Prostate gland (tissue), 2 donors: ENCODE data around the gene SEPTIN1. TPM values are rescaled to one million over a fixed set of nuclear protein-coding genes. Genes with fewer than 3 reads are reported as not detected.
A peak's percentile ranks its signal among the peaks of the same experiment; 100 is the strongest.

Source experiments
- DNase-seq: peaks from one replicate; pipeline ENCODE4 v3.0.0-alpha.2; 2019; ENCODE audit warnings: low spot score
- H3K27ac ChIP-seq, 2 donors: fragments of 200-600 bp; sonication (generic); 2 replicates each; pipeline ENCODE4 v1.5.1; 2017 to 2019
- H3K27me3 ChIP-seq: fragments of 200-600 bp; sonication (generic); replicated peaks from 2 replicates; pipeline ENCODE4 v1.5.1; 2019; ENCODE audit not compliant: insufficient read depth
- H3K36me3 ChIP-seq, 2 donors: fragments of 200-600 bp; sonication (generic); 1 replicate in 1 of 2; 2 replicates in 1 of 2; pipeline versions ENCODE4 v1.5.1 to v1.8.1; 2017 to 2019
- H3K4me1 ChIP-seq: fragments of 200-600 bp; sonication (generic); replicated peaks from 2 replicates; pipeline ENCODE4 v1.5.1; 2019
- H3K4me3 ChIP-seq, 2 donors: fragments of 200-600 bp; sonication (generic); 2 replicates each; pipeline ENCODE4 v1.5.1; 2017 to 2019
- H3K9me3 ChIP-seq: fragments of 200-600 bp; sonication (generic); 2 replicates; pipeline ENCODE4 v1.5.1; 2017
- CTCF ChIP-seq, 4 experiments: fragments of 200-600 bp in 2 of 4; fragments of 450-650 bp in 2 of 4; sonication (generic) in 2 of 4; IDR thresholded peaks; 1 replicate in 3 of 4; 2 replicates in 1 of 4; pipeline ENCODE4 v1.5.1; 2016 to 2019; ENCODE audit warnings: antibody characterized with exemption in 4 of 4, mild to moderate bottlenecking in 2 of 4, moderate library complexity in 2 of 4
- POLR2A ChIP-seq: fragments of 450-650 bp; IDR thresholded peaks from one replicate; pipeline ENCODE4 v1.6.1; 2016; ENCODE audit warnings: antibody characterized with exemption, mild to moderate bottlenecking
- POLR2AphosphoS5 ChIP-seq: sonication (generic); formaldehyde crosslinking; IDR thresholded peaks from one replicate; pipeline ENCODE4 v1.6.1; 2017; ENCODE audit warnings: antibody characterized with exemption
- WGBS: methylation state at CpG from one replicate; pipeline ENCODE4 v1.1.5; 2018; 5-methylcytosine and 5-hydroxymethylcytosine counted together
- intact Hi-C: fragments of 100-400 bp; cut with DNase I; formaldehyde crosslinking; loops from one replicate; pipeline ENCODE4 v1.14.2; 2022
- total RNA-seq, 2 donors: library from RNA; depleted of rRNA; stranded (reverse); fragments of >200 nt; gene quantifications; one replicate each; pipeline ENCODE4 v1.1.0, GENCODE V29; 2016

The SEPTIN1 gene
- total RNA-seq, 2 donors from 2014 or later: 3.0 to 4.2 TPM

GRCh38 chr16:30407804-30408534 is 25.6 kb upstream of the SEPTIN1 start:
- intact Hi-C loops: loop anchor here (10.0 kb wide), 1 partner anchor 313 kb away; the partner anchor contains the start of genes TBX6 and YPEL3
- peak overlapping the region; percentile 76 to 85 for H3K27ac ChIP-seq
- no peak for TF ChIP-seq POLR2AphosphoS5
- TF ChIP-seq POLR2A: no peak
- H3K36me3 ChIP-seq: no peaks in the 10 kb centered on the region
- H3K4me3 ChIP-seq: peak overlapping the region; percentile 69 to 75
- no peaks in the 10 kb centered on the region for H3K9me3 ChIP-seq
- DNase-seq: no peak
- WGBS: 12% methylated on average over 17 of the region's 19 CpGs
- peaks cover 2% of the 10 kb centered on the region for H3K4me1 ChIP-seq
- H3K27me3 ChIP-seq: no peaks in the 10 kb centered on the region

GRCh38 chr16:30407102-30407803 is 24.9 kb upstream of the SEPTIN1 start, which contains the start of gene ZNF771:
Gene ZNF771 (plus strand): TSS chr16:30407606. CDS start chr16:30408054, 448 bp downstream.
- H3K36me3 ChIP-seq: no peaks in the 10 kb centered on the region
- peaks cover 2% of the 10 kb centered on the region for H3K4me1 ChIP-seq
- intact Hi-C loops: loop anchor here (10.0 kb wide), 1 partner anchor 312 kb away; the partner anchor contains the start of genes TBX6 and YPEL3
- DNase-seq: peak; percentile 92
- peak within 1 kb of the TSS; percentile 76 to 85 for H3K27ac ChIP-seq
- no peaks in the 10 kb centered on the region for H3K9me3 ChIP-seq
- no peaks in the 10 kb centered on the region for H3K27me3 ChIP-seq
- H3K4me3 ChIP-seq: peak within 1 kb of the TSS; percentile 69 to 75
- under 1% methylated on average over 46 of the region's 65 CpGs for WGBS
- peak; percentile 55 for TF ChIP-seq POLR2A
- TF ChIP-seq CTCF (IDR thresholded peaks at IDR 0.05): peak in 1 of 4 experiments; percentile 24
- peak; percentile 69 for TF ChIP-seq POLR2AphosphoS5

GRCh38 chr16:30406795-30407101 is 24.4 kb upstream of the SEPTIN1 start:
- intact Hi-C loops: loop anchor here (10.0 kb wide), 1 partner anchor 312 kb away; the partner anchor contains the start of genes TBX6 and YPEL3
- WGBS: 14% methylated on average over 14 of the region's 14 CpGs
- no peak for DNase-seq
- Histone ChIP-seq H3K4me3 (peak overlapping the region; percentile 69 to 75), H3K27ac (peak overlapping the region; percentile 76 to 85), H3K9me3 (no peaks in the 10 kb centered on the region), H3K4me1 (peaks cover 2% of the 10 kb centered on the region), H3K36me3 (no peaks in the 10 kb centered on the region), H3K27me3 (no peaks in the 10 kb centered on the region)
- TF ChIP-seq POLR2AphosphoS5 (no peak), POLR2A (no peak), CTCF (IDR thresholded peaks at IDR 0.05) (no peak)

DNA sequence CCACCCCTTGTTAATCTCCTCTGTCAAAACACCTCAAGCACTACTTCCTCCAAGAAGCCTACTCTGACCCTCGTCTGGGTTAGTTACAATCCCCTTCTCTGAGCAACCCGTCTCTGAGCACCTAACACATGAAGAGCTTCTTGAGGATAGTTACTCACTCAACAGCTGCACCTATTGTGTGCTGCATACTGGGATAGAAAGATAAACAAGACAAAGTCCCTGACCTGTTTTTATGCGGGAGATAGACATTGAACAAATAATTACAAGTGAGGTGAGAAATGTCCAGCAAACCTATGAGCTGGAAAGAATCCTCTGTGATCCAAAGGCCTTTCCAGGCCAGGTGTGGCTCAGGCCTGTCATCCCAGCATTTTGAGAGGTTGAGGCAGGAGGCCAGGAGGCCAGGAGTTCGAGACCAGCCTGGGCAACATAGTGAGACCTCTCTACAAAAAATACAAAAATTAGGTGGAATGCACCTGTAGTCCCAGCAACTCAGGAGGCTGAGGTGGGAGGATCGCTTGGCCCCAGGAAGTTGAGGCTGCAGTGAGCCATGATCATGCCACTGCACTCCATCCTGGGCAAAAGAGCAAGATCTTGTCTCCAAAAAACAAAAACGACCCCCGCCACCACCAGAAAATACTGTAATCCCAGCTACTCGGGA is 19.5 kb upstream of the SEPTIN1 start:
- no peak overlapping the region for H3K27ac ChIP-seq
- intact Hi-C loops: loop anchor here (10.0 kb wide), 1 partner anchor 307 kb away; the partner anchor contains the start of genes TBX6 and YPEL3
- no peaks in the 10 kb centered on the region for H3K4me1 ChIP-seq
- H3K4me3 ChIP-seq: no peak overlapping the region
- H3K9me3 ChIP-seq: no peaks in the 10 kb centered on the region
- H3K36me3 ChIP-seq: no peaks in the 10 kb centered on the region
- WGBS: 76% methylated on average over 8 of the region's 8 CpGs
- TF ChIP-seq CTCF (IDR thresholded peaks at IDR 0.05): no peak
- TF ChIP-seq POLR2A: no peak
- no peak for TF ChIP-seq POLR2AphosphoS5
- no peaks in the 10 kb centered on the region for H3K27me3 ChIP-seq
- DNase-seq: no peak
